HL-60/S4 treated with phorbol 12-myristate 13-acetate at 8.2 ng/mL for 4 days and 3 days (cell line): ENCODE measurements around the gene GRAMD4.

Source experiments
- in situ Hi-C: fragments of 300-500 bp; cut with MboI; formaldehyde crosslinking; loops from 2 replicates; pipeline ENCODE4 v1.15.0; 2022; ENCODE audit warnings: low sequenced_read_pairs

The GRAMD4 gene

GRCh38 chr22:46582281-46582933, 37.8 kb upstream of the GRAMD4 start:
- in situ Hi-C loops, result no loop called here

DNA sequence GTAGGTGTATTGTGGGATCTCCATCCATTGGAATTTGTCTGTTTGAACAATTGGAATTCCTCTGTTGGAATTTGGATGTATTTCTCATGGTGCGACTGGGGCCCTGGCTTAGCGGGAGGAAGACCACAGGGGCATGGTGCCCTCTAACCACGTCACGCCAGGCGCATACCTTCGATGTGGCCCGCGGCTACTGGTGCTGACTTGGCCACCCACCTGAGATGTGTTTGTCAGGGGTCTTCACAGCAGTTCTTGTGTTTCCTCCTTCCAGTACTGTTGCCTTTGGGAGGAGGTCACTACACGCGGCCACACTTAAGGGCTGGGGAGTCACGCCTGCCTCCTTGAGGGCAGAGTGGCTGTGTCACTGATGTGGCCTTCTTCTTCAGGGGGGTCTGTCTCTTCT, 36.6 kb upstream of the GRAMD4 start:
- in situ Hi-C loops, result no loop called here

DNA sequence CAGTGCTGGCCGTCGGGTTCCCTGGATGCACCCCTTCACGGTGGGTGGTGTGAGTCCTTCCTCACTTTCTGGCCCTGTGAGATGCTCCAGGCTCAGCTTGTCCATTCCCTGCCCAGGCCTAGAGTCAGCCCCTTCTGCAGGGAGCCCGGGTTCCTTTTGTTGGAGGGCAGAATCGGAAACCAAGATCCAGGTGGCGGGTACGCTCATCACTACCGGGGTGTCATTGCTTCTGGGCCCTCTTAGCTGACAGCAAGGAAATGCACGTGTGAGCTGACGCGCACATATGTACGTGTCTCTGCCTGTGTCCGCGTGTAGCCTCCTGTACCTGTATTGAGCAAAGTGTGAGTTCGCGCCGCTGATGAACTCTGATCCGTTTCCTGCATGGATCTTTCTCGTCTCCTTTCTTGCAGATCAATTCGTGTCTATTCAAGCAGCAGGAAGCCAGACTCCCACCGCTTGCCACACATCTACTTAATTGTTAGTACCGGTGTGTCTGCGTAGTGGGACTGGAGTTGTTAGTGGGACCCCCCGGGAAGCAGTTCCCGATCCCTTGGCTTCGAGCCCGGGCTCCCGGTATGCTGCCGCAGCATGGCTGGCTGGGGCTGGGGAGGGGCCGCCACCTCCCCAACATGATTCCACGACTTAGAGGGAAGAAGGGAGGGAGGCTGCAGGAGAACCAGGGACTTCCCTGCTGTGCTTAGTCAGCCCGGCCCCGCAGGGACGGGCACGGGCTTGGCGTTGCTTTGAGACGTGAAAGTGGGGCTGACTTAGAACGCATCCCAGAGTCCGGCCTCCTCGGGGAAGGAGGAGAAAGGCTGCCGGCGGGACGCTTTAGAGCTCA, 35.9 kb upstream of the GRAMD4 start:
- in situ Hi-C loops, result no loop called here

- in situ Hi-C loops, result no loop called here
These were observed 34.7 kb upstream of the GRAMD4 start for GRCh38 chr22:46585340-46586122.

GRCh38 chr22:46586123-46586519, 34.1 kb upstream of the GRAMD4 start:
- in situ Hi-C loops, result no loop called here

DNA sequence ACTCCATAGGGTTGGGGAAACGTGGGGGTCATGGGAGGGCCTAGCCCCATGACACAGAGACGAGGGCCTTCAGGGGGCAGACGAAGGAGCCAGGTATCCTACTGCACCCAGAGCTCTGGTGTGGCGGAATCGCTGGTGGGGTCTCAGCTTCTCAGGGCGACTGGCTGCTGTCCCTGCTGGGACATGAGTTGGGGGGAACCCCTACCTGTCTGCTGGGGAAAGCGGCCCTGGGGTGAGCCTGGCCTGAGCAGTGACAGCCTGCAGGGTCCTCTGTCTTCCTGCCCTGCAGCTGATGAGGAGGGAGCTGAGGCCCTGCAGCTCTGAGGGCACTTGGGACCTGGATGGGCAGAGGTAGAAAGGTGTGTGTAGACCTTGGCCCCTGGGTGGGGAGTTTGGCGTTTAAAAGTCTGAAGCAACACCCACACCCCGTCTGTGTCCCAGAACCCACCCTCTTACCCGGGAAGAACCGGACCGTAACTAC, 33.6 kb upstream of the GRAMD4 start:
- in situ Hi-C loops, result no loop called here

DNA sequence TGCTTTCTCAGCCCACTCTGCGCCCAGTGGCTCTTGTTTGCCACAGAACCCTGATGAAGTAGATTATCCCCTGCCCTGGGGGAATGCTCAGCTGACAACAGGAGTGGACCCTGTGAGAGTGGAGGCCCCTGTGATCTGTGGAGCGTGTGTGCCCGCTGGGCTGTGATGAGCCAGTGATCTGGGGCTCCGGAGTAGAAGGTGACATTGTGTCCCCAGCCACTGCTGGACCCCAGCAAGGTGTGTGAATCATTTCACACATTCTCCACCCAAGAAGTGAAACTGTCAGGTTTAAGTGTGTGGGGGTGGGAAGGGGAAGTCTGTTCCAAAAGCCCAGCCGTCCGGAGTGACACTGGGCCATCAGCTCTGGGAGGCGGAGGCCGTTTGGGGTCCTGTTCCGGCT, 33.1 kb upstream of the GRAMD4 start:
- in situ Hi-C loops, result no loop called here

- in situ Hi-C loops, result no loop called here
These were observed 32.5 kb upstream of the GRAMD4 start for GRCh38 chr22:46587492-46588278.

- in situ Hi-C loops, result no loop called here
These were observed 31.7 kb upstream of the GRAMD4 start for GRCh38 chr22:46588279-46589140.

DNA sequence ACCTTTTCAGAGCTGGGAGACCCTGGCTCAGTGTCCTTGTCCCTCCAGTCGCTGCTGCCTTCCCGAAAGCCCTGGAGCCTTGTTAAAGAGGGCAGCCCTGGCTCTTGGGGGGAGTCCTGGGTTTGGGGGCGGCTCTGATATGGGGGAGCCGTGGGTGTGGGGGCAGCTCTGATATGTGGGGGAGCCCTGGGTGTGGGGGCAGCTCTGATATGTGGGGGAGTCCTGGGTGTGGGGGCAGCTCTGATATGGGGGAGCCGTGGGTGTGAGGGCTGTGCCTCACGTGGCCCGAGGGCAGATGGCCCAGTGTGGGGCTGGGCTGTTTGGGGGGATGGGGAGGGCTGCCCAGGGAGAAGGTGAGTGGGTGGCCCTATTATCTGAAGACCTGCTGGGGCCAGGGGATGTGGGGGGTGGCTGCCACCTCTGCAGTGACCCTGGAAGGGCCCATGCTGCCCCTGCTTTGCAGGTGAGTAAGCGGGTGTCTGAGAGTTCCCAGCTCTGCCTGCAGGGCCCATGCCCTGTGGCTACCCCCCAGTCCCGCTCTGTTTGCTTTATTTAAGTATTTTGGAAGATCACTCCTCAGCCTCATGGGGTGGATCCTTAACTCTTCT, 30.9 kb upstream of the GRAMD4 start:
- in situ Hi-C loops, result no loop called here

DNA sequence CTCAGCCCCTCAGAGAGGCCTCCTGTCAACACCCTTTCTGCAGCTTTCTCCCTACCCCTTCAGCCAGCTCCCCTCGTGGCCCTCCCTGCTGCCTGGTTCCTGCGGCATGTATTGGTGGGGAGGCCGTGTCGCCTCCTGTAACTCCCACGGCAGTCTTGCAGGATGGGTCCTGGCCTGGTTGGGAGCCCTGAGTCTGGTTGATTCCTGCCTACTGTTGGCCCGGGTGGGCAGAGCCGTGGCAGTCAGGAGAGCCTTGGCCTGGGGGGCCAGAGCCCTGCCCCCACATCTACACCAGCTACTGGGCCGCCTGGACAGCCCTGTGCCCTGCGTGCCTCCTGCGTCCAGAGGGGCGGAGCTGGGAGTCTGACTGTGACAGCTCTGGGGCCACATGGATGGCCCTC, 30.3 kb upstream of the GRAMD4 start:
- in situ Hi-C loops, result no loop called here

DNA sequence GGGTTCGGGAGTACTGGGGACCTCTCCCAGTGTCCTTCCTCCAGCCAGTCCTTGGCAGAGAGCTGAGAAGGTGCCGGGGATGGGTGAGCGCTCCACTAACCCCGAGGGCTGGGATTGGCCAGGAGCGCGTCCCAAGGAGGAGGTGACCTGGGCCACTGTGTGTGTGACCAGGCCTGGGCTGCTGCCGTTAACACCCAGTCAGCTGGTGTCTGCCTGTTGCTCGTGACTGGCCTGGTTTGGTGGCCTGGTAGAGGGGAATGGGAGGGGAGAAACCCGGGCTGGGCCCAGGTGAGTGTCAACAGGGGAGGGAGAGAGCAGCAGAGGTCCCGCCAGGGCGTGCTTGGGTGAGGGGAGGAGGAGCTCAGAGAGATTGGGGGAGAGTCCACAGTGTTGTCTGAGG, 29.9 kb upstream of the GRAMD4 start:
- in situ Hi-C loops, result no loop called here

- in situ Hi-C loops, result no loop called here
These were observed 28.3 kb upstream of the GRAMD4 start for GRCh38 chr22:46591930-46592329.

GRCh38 chr22:46592390-46592872, 27.8 kb upstream of the GRAMD4 start:
- in situ Hi-C loops, result no loop called here

DNA sequence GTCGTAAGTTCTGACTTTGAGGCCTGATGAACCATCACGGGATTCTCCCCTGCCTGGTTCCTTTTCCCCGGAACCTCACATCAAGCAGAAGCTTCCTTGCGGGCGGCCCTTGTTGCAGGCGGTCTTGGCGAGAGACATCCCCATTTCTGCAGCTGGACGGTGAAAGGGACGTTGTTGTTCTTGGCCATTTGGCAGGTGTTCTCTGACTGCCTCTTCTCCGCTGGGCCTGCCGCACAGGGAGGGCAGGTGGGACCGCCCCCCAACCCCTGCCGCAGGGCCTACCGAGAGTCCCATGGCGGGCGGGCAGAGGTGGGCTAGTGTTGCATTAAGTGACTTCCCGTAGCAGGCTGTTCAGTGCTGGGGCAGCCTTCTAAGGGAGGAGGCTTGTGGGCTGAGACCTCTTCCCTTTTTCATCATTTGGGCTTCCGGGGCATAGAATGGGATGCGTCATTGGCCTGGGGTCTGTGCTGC, 26.9 kb upstream of the GRAMD4 start:
- in situ Hi-C loops, result no loop called here

DNA sequence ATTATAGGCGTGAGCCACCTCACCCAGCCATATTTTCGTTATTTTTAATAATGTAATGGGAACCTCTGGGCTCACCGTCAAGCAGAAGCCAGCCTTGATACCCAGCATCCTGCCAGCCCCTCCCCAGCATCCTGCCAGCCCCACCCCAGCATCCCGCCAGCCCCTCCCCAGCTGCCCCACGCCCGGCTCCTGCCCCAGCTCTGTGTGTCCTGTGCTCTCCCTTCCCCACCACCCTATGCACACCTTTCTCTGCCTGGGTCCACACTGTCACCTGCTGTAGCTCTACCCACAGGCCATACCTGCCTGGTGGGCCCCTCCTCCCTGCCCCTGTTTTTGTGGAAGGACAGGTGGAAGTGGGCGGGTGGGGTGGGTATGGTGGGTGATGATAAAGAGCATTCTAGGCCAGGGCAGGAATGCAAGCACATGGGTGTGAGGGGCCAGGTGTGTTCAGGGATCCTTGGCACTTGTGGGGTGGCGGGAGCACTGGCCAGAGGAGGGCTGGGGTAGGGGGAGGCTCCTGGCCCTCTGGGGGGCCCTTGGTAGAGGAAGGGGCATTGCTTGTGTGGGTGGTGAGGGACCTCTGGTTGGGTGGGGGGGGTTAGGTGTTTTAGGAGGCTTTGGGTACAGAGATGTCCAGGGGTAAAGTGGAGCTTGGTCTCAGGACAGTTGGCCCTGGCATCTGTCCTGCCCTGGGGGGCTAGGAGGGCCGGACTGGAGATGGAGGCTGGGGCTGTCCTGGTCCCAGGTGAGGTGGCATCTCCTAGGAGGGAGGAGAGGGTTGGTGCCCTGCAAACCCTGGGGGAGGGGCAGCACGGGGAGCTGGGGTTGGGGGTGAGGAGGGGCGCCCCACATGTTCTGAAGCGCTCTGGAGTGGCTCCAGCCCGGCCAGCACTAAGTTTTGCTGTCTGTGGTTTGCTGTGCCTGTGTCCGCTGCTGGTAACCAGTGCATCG, 25.9 kb upstream of the GRAMD4 start:
- in situ Hi-C loops, result no loop called here

DNA sequence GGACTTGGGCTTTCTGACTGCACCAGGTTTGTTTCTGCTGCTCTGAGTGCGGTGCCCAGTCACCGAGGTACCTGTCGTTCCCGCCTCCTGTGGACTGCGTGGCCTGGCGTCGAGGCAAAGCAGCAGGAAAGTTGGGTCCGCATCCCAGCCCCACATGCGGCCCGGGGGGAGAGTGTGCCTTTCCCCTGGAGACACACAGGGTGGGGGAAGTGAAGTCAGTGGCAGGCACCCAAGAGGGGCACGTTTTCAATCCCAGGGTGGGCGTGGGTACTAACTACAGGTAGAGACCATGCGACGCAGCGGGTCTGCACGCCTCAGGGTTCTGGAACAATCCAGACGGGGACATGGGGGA, 25.3 kb upstream of the GRAMD4 start:
- in situ Hi-C loops, result no loop called here

DNA sequence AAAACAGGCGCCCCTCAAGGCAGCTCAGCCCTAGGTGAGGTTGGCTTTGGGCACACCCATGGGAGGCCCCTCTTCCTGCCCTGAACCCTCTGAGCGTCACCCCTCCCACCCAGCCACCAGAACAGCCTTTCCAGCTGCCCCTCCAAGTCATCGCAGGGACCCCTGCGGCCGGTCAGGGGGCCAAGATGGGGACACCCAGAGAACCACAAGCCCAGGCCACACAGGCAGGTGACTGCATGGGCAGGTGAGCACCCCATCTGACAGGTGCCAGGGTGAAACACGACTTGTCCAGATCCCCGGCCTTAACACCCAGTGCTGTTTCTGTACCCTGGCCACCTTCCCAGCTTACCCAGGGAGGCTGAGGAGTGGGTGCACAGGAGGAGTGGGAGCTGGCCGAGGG, 24.6 kb upstream of the GRAMD4 start:
- in situ Hi-C loops, result no loop called here
